Right atrium auricular region (tissue), 2 donors: ENCODE data around the gene LAPTM5. TPM values are rescaled to one million over a fixed set of nuclear protein-coding genes. Genes with fewer than 3 reads are reported as not detected.

ENCODE experiments used
- DNase-seq: peaks from one replicate; pipeline ENCODE4 v3.0.0-alpha.2; 2019; ENCODE audit warnings: low spot score
- H3K27ac ChIP-seq, 2 donors: fragments of 200-600 bp; sonication (generic); 1 replicate in 1 of 2; 2 replicates in 1 of 2; pipeline ENCODE4 v1.5.1; 2016 to 2019
- H3K27me3 ChIP-seq, 2 donors: fragments of 200-600 bp; sonication (generic); one replicate each; pipeline versions ENCODE4 v1.5.1 to v1.6.0; 2017 to 2019
- H3K36me3 ChIP-seq: fragments of 200-600 bp; sonication (generic); one replicate; pipeline ENCODE4 v1.5.1; 2016
- H3K4me1 ChIP-seq, 2 donors: fragments of 200-600 bp; sonication (generic); one replicate each; pipeline versions ENCODE4 v1.5.1 to v1.6.0; 2017 to 2019
- H3K4me3 ChIP-seq, 2 donors: fragments of 200-600 bp; sonication (generic); 1 replicate in 1 of 2; 2 replicates in 1 of 2; pipeline ENCODE4 v1.5.1; 2017 to 2019; ENCODE audit warnings: mild to moderate bottlenecking in 1 of 2, moderate library complexity in 1 of 2
- H3K9me3 ChIP-seq, 2 donors: fragments of 200-600 bp; sonication (generic); one replicate each; pipeline ENCODE4 v1.5.1; 2019
- total RNA-seq, 2 donors: library from RNA; depleted of rRNA; stranded (reverse); fragments of >200 nt; gene quantifications; one replicate each; pipeline ENCODE4 v1.1.0, GENCODE V29; 2016
- TF ChIP-seq, protein P1 (sequence below), 2 donors: fragments of 200-600 bp; sonication (generic); IDR thresholded peaks; one replicate each; pipeline ENCODE4 v1.5.1; 2019; ENCODE audit warnings: antibody characterized with exemption in 2 of 2

Gene LAPTM5
- total RNA-seq, 2 donors from 2014 or later: 17.4 to 62.8 TPM

DNA sequence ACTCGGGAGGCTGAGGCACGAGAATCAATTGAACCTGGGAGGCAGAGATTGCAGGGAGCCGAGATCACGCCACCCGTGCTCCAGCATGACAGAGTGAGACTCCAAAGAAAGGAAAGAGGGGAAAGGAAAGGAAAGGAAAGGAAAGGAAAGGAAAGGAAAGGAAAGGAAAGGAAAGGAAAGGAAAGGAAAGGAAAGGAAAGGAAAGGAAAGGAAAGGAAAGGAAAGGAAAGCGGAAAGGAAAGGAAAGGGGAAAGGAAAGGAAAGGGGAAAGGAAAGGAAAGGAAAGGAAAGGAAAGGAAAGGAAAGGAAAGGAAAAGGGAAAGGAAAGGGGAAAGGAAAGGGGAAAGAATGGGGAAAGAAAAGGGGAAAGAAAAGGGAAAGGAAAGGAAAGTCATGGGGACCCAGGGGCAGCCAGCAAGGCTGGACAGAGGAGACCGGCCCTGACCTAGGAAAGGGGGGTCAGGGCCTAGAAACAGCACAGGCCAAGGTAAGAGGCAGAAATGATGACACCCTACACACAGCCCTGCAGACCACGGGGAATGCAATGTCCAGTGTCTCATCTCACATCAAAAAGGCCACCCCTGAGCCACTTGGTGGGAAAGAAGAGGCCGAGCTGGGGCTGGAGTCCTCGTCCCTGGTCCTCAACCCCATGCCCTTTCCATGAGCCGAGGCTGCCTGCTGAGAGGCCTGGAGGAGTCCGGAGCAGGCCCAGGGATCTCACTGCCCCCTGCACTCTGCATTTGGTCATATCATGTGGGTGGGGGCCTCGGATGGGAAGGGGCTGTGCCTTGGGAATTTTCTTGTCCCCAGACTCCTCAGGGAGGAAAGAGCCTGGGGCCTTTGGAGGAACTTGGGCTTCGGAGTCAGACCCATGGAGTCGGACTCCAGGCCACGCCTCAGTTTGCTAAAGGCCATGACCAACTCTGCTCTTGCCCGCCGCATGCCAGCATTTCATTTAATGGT lies 18.8 kb upstream of the LAPTM5 start:
- DNase-seq: no peak
- Histone ChIP-seq H3K4me3 (no peak overlapping the region), H3K4me1 (no peaks in the 10 kb centered on the region), H3K27me3 (no peaks in the 10 kb centered on the region), H3K9me3 (no peaks in the 10 kb centered on the region), H3K27ac (no peak overlapping the region), H3K36me3 (no peaks in the 10 kb centered on the region)
- TF ChIP-seq, protein P1, sequence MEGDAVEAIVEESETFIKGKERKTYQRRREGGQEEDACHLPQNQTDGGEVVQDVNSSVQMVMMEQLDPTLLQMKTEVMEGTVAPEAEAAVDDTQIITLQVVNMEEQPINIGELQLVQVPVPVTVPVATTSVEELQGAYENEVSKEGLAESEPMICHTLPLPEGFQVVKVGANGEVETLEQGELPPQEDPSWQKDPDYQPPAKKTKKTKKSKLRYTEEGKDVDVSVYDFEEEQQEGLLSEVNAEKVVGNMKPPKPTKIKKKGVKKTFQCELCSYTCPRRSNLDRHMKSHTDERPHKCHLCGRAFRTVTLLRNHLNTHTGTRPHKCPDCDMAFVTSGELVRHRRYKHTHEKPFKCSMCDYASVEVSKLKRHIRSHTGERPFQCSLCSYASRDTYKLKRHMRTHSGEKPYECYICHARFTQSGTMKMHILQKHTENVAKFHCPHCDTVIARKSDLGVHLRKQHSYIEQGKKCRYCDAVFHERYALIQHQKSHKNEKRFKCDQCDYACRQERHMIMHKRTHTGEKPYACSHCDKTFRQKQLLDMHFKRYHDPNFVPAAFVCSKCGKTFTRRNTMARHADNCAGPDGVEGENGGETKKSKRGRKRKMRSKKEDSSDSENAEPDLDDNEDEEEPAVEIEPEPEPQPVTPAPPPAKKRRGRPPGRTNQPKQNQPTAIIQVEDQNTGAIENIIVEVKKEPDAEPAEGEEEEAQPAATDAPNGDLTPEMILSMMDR (IDR thresholded peaks at IDR 0.05): no peak

DNA sequence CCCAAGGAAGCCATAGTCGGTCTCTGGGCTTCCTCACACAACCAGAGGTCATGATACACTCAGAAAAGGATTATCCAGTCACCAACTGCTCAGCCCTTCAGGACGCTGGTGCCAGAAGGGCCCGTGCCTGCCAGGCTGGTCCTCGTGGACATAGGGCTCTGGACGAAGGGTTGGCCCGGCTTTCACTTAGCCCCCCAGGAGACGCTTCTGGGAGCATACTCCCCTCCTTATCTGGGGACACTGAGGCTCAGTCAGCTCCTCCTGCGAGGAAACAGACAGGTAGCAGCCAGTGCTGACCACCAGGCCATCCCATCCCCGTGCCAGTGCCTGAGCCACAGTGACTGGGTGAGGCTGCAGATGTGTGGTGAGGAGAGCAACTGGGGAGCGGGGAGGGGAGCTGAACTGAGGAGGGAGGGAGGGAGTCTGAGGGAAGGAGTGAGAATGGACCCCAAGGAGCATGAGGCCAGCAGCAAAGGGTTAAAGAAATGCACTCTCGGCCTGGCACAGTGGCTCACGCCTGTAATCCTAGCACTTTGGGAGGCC lies 17.9 kb upstream of the LAPTM5 start:
- H3K4me3 ChIP-seq: no peak overlapping the region
- no peaks in the 10 kb centered on the region for H3K4me1 ChIP-seq
- H3K9me3 ChIP-seq: no peaks in the 10 kb centered on the region
- no peak for DNase-seq
- H3K36me3 ChIP-seq: no peaks in the 10 kb centered on the region
- no peak overlapping the region for H3K27ac ChIP-seq
- no peaks in the 10 kb centered on the region for H3K27me3 ChIP-seq
- TF ChIP-seq, protein P1 (IDR thresholded peaks at IDR 0.05): no peak

DNA sequence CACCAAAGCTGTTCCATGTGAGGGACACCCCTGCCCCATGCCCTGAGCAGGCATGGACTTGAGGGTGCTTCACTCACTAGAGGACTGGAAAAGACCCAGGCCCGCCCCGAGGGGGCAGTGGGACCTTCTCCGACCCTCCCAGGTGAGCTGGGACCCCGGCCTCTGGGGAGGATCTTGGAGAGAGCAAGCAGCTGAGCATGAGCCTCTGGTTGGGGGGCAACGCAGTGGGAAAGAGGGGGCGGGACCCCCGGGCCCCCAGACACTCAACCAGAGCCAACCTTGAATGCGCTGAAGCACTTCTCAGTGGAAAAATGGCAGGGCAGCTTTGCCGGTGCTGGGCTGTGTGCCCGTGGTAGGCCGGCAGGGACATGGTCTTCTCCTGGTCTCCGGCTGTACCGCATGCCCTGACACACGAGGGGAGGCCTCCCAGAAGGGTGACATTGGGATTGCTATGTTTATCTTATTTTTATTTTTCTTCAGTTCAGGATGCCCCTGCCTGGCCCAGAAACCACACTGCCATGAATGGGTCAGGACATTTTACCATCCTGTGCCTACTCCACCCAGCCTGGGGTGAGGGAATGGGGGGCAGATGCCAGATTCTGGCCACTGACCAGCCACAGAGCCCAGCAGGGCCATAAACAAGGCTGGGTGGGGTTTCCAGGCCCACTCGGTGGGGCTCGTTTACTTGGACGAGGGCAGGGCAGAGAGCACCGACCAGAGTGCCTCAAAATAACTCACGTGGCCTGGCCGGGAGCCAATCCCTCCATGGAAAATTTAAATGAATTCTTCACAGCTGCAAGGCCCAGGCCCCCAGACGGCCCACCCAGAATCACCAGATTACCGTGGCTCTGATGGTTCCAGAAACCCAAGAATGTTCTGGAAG lies 17.2 kb upstream of the LAPTM5 start:
- TF ChIP-seq, protein P1 (IDR thresholded peaks at IDR 0.05): no peak
- Histone ChIP-seq H3K36me3 (no peaks in the 10 kb centered on the region), H3K4me3 (no peak overlapping the region), H3K27ac (no peak overlapping the region), H3K9me3 (no peaks in the 10 kb centered on the region), H3K4me1 (no peaks in the 10 kb centered on the region), H3K27me3 (no peaks in the 10 kb centered on the region)
- no peak for DNase-seq

DNA sequence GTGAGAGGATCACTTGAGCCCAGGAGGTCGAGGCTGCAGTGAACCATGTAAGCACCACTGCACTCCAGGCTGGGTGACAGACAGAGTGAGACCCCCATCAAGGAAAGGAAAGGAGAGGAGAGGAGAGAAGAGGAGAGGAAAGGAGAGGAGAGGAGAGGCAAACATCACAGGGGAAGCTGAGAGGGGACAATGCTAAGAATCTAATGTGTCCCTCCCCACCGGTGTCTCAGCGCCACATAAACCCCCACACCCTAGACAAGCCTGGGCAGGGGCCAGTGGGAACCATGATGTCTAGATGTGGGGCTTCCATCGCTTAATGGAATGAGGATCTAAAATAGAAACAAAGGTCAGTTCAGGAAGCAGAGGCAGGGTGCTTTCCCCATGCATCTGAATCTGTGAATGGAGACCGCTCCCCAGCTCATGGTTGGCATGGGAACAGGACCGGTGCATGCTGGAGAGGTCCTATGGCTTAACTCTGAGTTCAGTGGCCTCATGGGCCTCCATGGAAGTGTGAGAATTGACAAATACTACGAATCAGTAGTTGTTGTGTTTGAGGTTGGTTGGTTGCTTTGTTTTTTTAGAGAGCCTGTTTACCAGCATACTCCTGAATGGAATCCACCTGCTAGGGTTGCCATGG lies 16.3 kb upstream of the LAPTM5 start:
- no peak overlapping the region for H3K27ac ChIP-seq
- no peak for DNase-seq
- H3K4me3 ChIP-seq: no peak overlapping the region
- TF ChIP-seq, protein P1 (IDR thresholded peaks at IDR 0.05): no peak
- no peaks in the 10 kb centered on the region for H3K9me3 ChIP-seq
- H3K4me1 ChIP-seq: no peaks in the 10 kb centered on the region
- no peaks in the 10 kb centered on the region for H3K27me3 ChIP-seq
- H3K36me3 ChIP-seq: no peaks in the 10 kb centered on the region

DNA sequence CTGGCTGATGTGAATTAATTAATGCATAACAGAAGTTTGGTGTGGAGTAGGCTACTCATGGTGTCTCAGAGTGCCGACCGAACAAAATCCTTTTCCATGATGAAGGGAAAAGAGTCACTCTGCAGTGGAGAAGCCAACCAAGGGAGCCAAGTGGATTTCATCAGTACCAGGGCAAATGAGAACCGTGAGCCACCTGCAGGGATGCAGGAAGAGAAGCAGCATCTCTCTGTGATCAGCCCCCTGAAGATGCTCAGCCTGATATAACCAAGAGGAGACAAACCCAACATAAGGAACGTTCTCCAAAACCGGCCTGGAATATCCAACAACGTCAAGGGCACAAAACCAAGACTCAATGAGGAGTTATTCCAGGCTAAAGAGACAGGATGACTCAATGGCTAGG lies 13.4 kb upstream of the LAPTM5 start:
- no peaks in the 10 kb centered on the region for H3K27me3 ChIP-seq
- no peak overlapping the region for H3K27ac ChIP-seq
- TF ChIP-seq, protein P1 (IDR thresholded peaks at IDR 0.05): no peak
- no peaks in the 10 kb centered on the region for H3K36me3 ChIP-seq
- H3K4me1 ChIP-seq: no peaks in the 10 kb centered on the region
- no peak overlapping the region for H3K4me3 ChIP-seq
- H3K9me3 ChIP-seq: no peaks in the 10 kb centered on the region
- no peak for DNase-seq
